Right lung (tissue), 5 donors: Measurements from ENCODE around the gene AHCYL1. TPM values are rescaled to one million over a fixed set of nuclear protein-coding genes. Genes with fewer than 3 reads are reported as not detected.

Experiments
- DNase-seq, 2 donors: peaks; one replicate each; pipeline ENCODE4 v3.0.0-alpha.2; 2013
- polyA plus RNA-seq, 5 donors: library from polyadenylated mRNA; unstranded; fragments of 120-200 nt; gene quantifications; one replicate each; pipeline versions ENCODE4 v1.2.1 to v1.2.3, GENCODE V29; 2013; ENCODE audit warnings: inconsistent platforms in 1 of 5, low replicate concordance in 1 of 5; ENCODE audit not compliant: insufficient read length in 5 of 5, insufficient read depth in 1 of 5

AHCYL1 gene
- polyA plus RNA-seq, 5 donors: 66.7 to 88.5 (median 85.4) TPM

GRCh38 chr1:110060034-110060661, 75.6 kb downstream of the AHCYL1 start:
- DNase-seq: no peak

- DNase-seq: no peak
These were observed 76.1 kb downstream of the AHCYL1 start for GRCh38 chr1:110060662-110061060.

- DNase-seq: no peak
These were observed 76.8 kb downstream of the AHCYL1 start for GRCh38 chr1:110061341-110061740.

GRCh38 chr1:110062612-110063011, 78.0 kb downstream of the AHCYL1 start:
- DNase-seq: no peak

- no peak for DNase-seq
These were observed 79.2 kb downstream of the AHCYL1 start for GRCh38 chr1:110063781-110064180.

GRCh38 chr1:110064576-110065337, 80.2 kb downstream of the AHCYL1 start:
- DNase-seq: no peak

- DNase-seq: no peak
These were observed 81.3 kb downstream of the AHCYL1 start for GRCh38 chr1:110065841-110066240.

- no peak for DNase-seq
These were observed 82.9 kb downstream of the AHCYL1 start for GRCh38 chr1:110067479-110067892.

- peak; percentile 37 to 39 for DNase-seq
These were observed 83.5 kb downstream of the AHCYL1 start for GRCh38 chr1:110067893-110068645.

GRCh38 chr1:110068646-110069403, 84.3 kb downstream of the AHCYL1 start:
- DNase-seq: peak; percentile 38 to 41

- DNase-seq: peak in 1 of 2 donors; percentile 15
These were observed 85.1 kb downstream of the AHCYL1 start for GRCh38 chr1:110069404-110070281.

- DNase-seq: no peak
These were observed 85.7 kb downstream of the AHCYL1 start for GRCh38 chr1:110070282-110070669.

- DNase-seq: no peak
These were observed 86.2 kb downstream of the AHCYL1 start, which contains the start of gene ALX3 for GRCh38 chr1:110070671-110071242. ALX3 (minus strand) TSS chr1:110070672; CDS start chr1:110070612, 60 bp downstream.

Other genes starting within 250 kb of the AHCYL1 start
- 100 to 1,000 TPM; 101 to 145 (median 121) TPM for gene GSTM3, start 243.7 kb upstream of the AHCYL1 start, polyA plus RNA-seq
- gene EPS8L3, start 220.8 kb upstream of the AHCYL1 start, polyA plus RNA-seq: 1 to 10 TPM in 1 of 5 donors, under 1 TPM in 4; 0.22 to 1.5 (median 0.35) TPM
- gene CSF1, start 73.9 kb upstream of the AHCYL1 start, polyA plus RNA-seq: 10 to 100 TPM in 2 of 5 donors, 1 to 10 TPM in 3; 7.2 to 12.1 (median 9.5) TPM
- gene STRIP1, start 49.9 kb downstream of the AHCYL1 start, polyA plus RNA-seq: 10 to 100 TPM; 44.6 to 55.4 (median 50.5) TPM
- not detected for gene ALX3, start 85.9 kb downstream of the AHCYL1 start, polyA plus RNA-seq
- gene UBL4B, start 127.7 kb downstream of the AHCYL1 start, polyA plus RNA-seq: not detected
- gene SLC6A17, start 165.7 kb downstream of the AHCYL1 start, polyA plus RNA-seq: under 1 TPM; 0.04 to 0.10 (median 0.04) TPM
- 10 to 100 TPM in 4 of 5 donors, 1 to 10 TPM in 1; 7.8 to 13.0 (median 10.9) TPM for gene KCNC4, start 225.5 kb downstream of the AHCYL1 start, polyA plus RNA-seq